Colonic mucosa (tissue), 4 donors: ENCODE results near the gene MTHFD1. TPM values are rescaled to one million over a fixed set of nuclear protein-coding genes. Genes with fewer than 3 reads are reported as not detected.

Experiments used
- DNase-seq: peaks from one replicate; pipeline ENCODE4 v3.0.0-alpha.2; 2020
- H3K27ac ChIP-seq: fragments of 200-600 bp; one replicate; pipeline ENCODE4 v1.8.0; 2021
- H3K27me3 ChIP-seq: fragments of 200-600 bp; one replicate; pipeline ENCODE4 v1.8.0; 2021
- H3K36me3 ChIP-seq: fragments of 200-600 bp; one replicate; pipeline ENCODE4 v1.8.0; 2021
- H3K4me1 ChIP-seq: fragments of 200-600 bp; one replicate; pipeline ENCODE4 v1.8.0; 2021; ENCODE audit warnings: mild to moderate bottlenecking
- H3K4me3 ChIP-seq: fragments of 200-600 bp; one replicate; pipeline ENCODE4 v1.8.0; 2021
- H3K9ac ChIP-seq, 2 donors: one replicate each; pipeline ENCODE4 v1.7.0; 2013; ENCODE audit warnings: control low read depth in 2 of 2, low read depth in 2 of 2, low read length in 2 of 2
- H3K9me3 ChIP-seq: fragments of 200-600 bp; one replicate; pipeline ENCODE4 v1.8.0; 2021
- CTCF ChIP-seq: fragments of 200-600 bp; IDR thresholded peaks from one replicate; pipeline ENCODE4 v1.8.0; 2022; ENCODE audit warnings: antibody characterized with exemption, mild to moderate bottlenecking
- intact Hi-C: fragments of 100-400 bp; cut with DNase I; formaldehyde crosslinking; loops from one replicate; pipeline ENCODE4 v1.14.1; 2022
- total RNA-seq, 2 donors: library from RNA; stranded (reverse); fragmentation: NEBNext Ultra II Directional in 1 of 2; extraction: Animal tissue kit (Norgen Biotek cat#: 25700) in 1 of 2; gene quantifications; one replicate each; pipeline ENCODE4 v1.2.1, GENCODE V29; 2021
- donor health status: healthy.
- donor health status: DM: no; HTN: no; CAD: no.
- donor health status: DM: no; HTN: no; CAD: no.

The MTHFD1 gene
- total RNA-seq, 2 donors from 2014 or later, result 38.1 to 123 TPM

- no peak for TF ChIP-seq CTCF
- Histone ChIP-seq H3K4me3 (no peak overlapping the region), H3K4me1 (no peaks in the 10 kb centered on the region), H3K36me3 (no peaks in the 10 kb centered on the region), H3K27me3 (no peaks in the 10 kb centered on the region), H3K9ac (no peak overlapping the region), H3K27ac (no peak overlapping the region), H3K9me3 (no peaks in the 10 kb centered on the region)
- intact Hi-C loops, result no loop called here
- DNase-seq, result no peak
Measured at GRCh38 chr14:64493455-64493854, 105.3 kb downstream of the MTHFD1 start.

GRCh38 chr14:64495252-64495651, 107.1 kb downstream of the MTHFD1 start:
- Histone ChIP-seq H3K4me1 (no peaks in the 10 kb centered on the region), H3K27ac (no peak overlapping the region), H3K36me3 (no peaks in the 10 kb centered on the region), H3K9ac (no peak overlapping the region), H3K27me3 (no peaks in the 10 kb centered on the region), H3K9me3 (no peaks in the 10 kb centered on the region), H3K4me3 (no peak overlapping the region)
- intact Hi-C loops, result no loop called here
- TF ChIP-seq CTCF, result no peak
- DNase-seq, result no peak

GRCh38 chr14:64496764-64497163, 108.6 kb downstream of the MTHFD1 start:
- TF ChIP-seq CTCF, result no peak
- Histone ChIP-seq H3K4me3 (no peak overlapping the region), H3K4me1 (peaks cover 9% of the 10 kb centered on the region), H3K36me3 (no peaks in the 10 kb centered on the region), H3K27me3 (no peaks in the 10 kb centered on the region), H3K9me3 (no peaks in the 10 kb centered on the region), H3K9ac (no peak overlapping the region), H3K27ac (no peak overlapping the region)
- DNase-seq, result no peak
- intact Hi-C loops, result no loop called here

GRCh38 chr14:64500088-64500487, 111.9 kb downstream of the MTHFD1 start:
- Histone ChIP-seq H3K36me3 (no peaks in the 10 kb centered on the region), H3K4me3 (no peak overlapping the region), H3K27ac (no peak overlapping the region), H3K27me3 (no peaks in the 10 kb centered on the region), H3K9me3 (no peaks in the 10 kb centered on the region), H3K9ac (no peak overlapping the region), H3K4me1 (peaks cover 16% of the 10 kb centered on the region)
- TF ChIP-seq CTCF, result no peak
- no peak for DNase-seq
- intact Hi-C loops, result no loop called here

GRCh38 chr14:64501411-64502171, 113.4 kb downstream of the MTHFD1 start:
- peak overlapping the region; percentile 5 for H3K4me3 ChIP-seq
- peak overlapping the region; percentile 97 to 100 for H3K9ac ChIP-seq
- intact Hi-C loops, result no loop called here
- H3K9me3 ChIP-seq, result no peaks in the 10 kb centered on the region
- no peaks in the 10 kb centered on the region for H3K27me3 ChIP-seq
- peaks cover 23% of the 10 kb centered on the region for H3K4me1 ChIP-seq
- no peaks in the 10 kb centered on the region for H3K36me3 ChIP-seq
- DNase-seq, result peak; percentile 72
- no peak for TF ChIP-seq CTCF
- peak overlapping the region; percentile 100 for H3K27ac ChIP-seq
